ENCODE measurements around the gene ZNF224.

The ZNF224 gene

DNA sequence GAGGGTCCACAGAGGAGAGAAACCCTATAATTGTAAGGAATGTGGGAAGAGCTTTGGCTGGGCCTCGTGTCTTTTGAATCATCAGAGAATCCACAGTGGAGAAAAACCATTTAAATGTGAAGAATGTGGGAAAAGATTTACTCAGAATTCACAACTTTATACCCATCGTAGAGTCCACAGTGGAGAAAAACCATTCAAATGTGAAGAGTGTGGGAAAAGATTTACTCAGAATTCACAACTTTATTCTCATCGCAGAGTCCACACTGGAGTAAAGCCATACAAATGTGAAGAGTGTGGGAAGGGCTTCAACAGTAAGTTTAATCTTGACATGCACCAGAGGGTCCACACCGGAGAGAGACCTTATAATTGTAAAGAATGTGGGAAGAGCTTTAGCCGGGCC, 37.8 kb downstream of the ZNF224 start:
- DNase-seq (ENCODE audit: low spot score), result no peak

DNA sequence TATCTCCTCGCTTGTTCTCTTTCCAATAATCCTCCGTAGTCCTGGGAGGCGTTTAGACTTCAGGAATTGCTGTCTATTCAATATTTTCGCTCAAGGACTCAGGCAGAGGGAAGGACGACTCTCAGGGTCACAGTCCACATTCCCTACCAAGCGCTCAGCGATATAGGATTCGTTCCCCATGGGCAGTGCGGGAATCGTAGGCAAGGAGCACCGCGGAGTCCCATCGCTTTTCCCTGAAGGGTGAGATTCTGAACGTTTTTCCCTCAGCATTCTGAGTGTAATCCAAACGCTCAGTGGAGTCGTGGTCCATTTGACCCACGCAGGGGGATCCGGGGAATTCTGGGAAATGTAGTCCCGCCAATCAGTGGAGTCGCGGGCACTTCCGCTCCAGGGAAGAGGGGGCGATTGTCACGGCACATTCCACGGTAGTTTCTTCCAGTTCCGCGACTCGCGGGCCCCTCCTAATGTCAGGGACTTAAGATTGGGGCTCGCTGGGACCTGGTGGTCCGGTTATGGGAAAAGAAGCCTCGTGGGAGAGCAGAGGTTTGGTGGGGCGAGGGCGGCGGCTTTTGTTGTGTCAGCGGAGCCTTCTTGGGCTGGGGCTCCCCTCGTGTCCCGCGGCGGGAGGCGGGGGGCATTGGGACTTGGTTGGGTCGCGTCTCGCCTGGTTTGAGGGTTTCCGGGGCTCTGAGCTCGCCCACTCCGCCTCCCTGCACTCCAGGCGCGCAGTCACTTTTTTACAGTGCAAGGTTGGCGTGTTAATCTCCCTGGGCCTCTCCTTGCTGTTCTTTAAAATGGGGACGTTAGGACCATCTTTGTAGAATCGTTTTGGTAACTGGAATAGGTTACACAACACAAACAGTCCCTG, 47.3 kb downstream of the ZNF224 start, which contains the start of gene ZNF234:
ZNF234 (plus strand) TSS at position 364 of the 868 bp plus-strand sequence. CDS start 3,079 bp downstream, outside the sequence.
- DNase-seq (ENCODE audit: low spot score), result peak; percentile 80

DNA sequence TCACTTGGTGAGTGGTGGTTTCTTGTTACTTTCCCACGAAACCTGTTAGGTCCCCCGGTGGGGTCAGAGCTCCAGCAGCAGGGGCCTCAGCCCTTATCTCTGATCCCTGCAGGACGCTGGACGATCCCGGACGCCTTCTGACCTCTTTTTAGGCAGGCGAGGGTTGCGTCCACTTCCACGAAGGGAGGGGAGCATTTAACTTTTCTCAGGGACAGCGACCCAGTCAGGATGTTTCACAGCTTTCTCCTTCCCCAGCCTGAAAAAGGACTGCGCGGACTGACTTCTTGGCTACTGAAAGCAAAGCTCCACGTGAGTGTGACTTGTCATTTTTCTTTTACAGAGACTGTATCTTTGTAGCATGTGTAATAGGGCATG, 47.9 kb downstream of the ZNF224 start:
- DNase-seq (ENCODE audit: low spot score), result no peak

GRCh38 chr19:44149776-44150175, 55.6 kb downstream of the ZNF224 start:
- DNase-seq (ENCODE audit: low spot score), result no peak

DNA sequence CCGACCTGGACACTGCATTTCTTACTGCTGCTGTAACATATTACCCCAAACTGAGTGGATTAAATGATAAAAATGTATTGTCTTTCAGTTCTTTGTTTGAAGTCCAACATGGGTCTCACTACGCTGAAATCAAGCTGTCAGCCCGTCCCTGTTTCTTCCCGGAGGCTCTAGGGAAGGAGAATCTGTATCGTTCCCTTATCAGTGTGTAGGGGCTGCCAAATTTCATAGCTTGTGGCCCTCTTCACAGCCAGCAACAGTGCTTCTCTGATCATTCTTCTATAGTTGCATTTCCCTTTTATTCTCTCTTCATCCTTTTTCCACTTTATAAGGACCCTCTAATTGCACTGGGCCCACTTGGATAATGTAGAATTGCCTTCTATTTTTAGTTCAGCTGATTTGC, 57.3 kb downstream of the ZNF224 start:
- DNase-seq (ENCODE audit: low spot score), result no peak

- DNase-seq (ENCODE audit: low spot score), result no peak
Measured at GRCh38 chr19:44156475-44156874, 62.3 kb downstream of the ZNF224 start.
